EL (cell line): Measurements from ENCODE around the gene RPL28.
A peak's percentile ranks its signal among the peaks of the same experiment; 100 is the strongest.

ENCODE experiments used
- DNase-seq: peaks from one replicate; pipeline ENCODE4 v3.0.0-alpha.2; 2016

Gene RPL28

DNA sequence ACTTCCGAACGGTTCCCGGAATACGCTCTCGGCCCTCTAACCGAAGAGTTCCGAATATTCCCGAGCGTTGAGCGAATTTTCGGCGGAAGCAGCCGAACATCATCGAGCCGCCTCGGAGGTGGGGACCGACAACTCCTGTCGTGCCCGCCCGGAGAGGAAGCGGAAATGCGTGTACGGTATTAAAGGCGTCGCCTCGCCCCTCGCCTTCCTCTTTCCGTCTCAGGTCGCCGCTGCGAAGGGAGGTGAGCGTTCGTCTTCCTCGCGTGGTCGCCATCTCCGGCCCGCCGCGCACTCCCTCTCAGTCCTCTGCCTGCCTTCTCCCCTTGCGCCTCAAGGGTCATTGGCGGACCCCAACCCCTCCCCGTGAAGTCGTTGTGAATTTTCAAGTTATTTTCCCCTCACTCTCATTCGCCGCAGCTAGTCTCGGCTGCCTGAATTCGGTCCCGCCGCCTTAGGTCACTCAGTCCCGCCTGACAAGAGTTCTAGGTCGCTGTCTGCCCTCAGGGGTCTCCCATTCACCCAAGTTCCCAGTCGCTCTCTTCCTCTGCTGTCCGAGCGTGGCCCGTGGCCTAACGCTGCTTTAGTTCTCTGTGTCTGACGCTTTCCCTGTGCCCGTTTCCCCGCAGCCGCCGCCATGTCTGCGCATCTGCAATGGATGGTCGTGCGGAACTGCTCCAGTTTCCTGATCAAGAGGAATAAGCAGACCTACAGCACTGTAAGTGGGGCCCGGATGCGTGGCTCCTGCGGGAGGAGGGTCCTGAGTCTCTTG, at the start of gene RPL28:
Gene RPL28, plus strand, starts transcription at position 209 of the 769 bp plus-strand sequence. Its CDS starts 426 bp downstream, at position 635.
- DNase-seq: peak; percentile 98

DNA sequence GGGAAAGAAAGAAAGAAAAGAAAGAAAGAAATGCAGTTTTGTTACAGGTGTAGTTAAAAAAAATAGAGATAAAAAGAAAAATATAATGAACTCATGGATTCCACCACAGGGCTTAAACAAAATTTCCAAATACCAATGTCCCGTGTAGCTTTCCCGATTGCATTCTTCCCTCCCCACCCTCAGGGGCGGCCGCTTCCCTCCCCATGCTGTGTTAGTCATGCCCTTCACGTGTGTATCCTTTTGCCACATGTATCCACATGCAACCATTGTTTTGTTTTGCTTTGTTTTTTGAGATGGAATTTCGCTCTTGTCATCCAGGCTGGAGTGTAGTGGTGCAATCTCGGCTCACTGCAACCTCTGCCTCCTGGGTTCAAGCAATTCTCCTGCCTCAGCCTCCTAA, 49.6 kb upstream of the RPL28 start:
- DNase-seq: peak; percentile 49

DNA sequence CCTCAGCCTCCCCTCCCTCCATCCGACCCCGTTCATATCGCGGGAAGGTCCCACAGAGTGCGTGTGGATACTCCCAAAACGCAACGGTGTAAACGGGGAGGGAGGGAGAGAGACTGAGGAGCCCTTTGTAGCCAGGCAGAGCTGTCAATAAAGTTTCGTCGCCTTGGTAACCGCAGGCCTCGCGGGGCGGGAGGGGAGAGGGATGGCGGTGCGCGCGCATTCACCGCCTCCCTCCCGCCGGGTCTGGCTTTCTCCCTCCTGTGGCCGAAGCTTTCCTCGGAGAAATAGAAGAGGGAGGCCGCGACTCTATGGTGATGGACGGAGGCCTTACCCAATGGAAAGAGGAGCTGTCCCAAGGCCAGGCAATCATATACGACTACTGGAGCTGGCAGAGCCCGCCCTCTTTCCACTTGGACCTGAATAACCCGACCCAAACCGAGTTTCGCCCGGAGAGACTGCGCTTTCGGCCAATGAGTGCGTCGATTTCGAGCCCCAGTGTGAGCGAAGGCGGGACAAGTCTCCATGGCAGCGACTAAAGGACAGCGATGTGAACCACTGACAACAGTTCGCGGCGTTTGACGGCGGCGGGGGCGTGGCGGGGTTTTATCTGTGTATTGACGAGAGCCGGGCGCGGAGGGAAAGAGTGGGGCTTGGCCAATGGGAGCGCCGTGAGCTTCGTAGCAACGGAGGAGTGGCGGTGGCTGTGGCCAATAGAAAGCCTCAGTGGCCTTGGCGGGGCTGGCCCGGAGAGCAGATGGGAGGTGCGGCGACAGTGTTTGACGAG, 46.4 kb upstream of the RPL28 start, which contains the start of gene KMT5C:
Gene KMT5C, plus strand, starts transcription at position 772 of the 784 bp plus-strand sequence. CDS start 2,061 bp downstream, outside the sequence.
- DNase-seq: peak; percentile 100

DNA sequence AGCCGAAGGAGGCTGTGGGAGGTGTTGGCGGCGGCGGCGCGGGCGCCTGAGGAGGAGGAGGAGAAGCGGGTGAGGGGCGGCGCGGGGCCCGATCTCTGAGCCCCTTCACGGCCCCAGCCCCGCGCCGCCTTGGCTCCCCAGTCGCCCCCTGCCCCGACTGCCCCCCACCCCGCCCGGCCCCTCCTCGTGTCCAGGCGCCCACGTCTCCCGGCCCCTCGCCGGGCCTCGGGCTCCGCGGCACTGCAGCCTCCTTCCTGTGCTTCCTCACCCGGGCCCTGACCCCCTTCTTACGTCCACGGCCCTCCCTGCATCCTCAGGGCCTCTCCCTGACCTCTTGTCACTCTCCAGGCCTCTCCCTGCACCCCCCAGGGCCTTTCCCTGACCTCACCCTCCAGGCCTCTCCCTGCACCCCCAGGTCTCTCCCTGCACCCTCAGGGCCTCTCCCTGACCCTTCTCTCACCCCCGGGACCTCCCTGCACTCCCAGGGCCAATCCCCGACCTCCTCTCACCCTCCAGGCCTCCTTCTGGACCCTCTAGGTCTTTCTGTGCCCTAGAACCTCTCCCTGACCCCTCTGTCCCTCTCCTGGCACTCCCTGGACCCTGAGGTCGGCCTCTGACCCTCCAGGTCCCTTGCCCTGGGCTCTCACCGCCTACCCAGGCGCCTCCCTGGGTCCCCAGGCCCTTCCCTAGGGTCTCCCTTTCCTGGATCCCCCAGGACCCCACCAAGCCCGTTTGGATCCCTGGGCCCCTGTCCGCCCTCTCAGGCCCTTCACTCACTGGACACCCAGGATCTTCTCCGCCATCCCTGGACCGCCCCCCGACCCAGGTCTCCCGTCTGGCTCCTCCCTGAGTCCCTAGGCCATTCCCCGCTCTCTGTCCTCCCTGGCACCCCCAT, 45.6 kb upstream of the RPL28 start:
- DNase-seq: no peak

DNA sequence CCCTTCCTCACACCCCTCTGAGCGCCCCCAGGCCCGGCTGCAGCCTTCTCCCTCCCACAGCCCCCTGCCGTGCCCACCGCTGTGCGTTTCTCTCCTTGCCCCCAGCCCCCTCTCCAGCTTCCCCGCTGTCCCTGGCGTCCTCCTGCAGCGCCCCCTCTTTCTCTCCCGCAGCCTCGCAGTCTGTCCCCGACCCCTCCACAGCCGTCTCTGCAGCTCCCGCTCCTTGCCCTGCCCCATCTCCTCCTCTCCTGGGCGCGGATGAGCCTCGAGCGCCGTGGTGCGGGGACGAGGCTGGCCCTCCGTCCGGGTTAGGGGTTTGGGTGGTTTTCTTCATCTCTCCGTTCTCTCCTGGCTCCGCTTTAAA, 45.0 kb upstream of the RPL28 start:
- no peak for DNase-seq

DNA sequence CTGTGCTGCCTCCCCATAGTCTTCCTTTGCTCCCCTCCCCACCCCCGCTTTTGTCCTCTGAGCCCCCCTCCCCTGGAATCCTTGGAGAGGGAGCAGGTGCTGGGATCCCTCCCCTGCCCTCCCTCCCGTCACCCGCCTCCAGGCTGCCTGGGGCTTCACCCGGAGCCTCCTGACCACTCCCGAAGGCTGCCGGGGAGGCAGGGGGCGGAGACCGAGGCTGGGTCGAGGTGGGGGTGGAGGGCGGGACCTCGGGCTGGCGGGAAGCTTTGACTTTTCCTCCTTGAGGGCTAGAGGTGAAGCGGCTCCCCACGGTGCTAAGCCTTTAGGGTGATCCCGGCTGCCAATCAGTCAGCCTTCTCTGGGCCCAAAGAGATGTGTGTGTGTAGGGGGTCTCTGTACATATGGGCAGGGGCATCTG, 44.6 kb upstream of the RPL28 start:
- DNase-seq: peak; percentile 69

DNA sequence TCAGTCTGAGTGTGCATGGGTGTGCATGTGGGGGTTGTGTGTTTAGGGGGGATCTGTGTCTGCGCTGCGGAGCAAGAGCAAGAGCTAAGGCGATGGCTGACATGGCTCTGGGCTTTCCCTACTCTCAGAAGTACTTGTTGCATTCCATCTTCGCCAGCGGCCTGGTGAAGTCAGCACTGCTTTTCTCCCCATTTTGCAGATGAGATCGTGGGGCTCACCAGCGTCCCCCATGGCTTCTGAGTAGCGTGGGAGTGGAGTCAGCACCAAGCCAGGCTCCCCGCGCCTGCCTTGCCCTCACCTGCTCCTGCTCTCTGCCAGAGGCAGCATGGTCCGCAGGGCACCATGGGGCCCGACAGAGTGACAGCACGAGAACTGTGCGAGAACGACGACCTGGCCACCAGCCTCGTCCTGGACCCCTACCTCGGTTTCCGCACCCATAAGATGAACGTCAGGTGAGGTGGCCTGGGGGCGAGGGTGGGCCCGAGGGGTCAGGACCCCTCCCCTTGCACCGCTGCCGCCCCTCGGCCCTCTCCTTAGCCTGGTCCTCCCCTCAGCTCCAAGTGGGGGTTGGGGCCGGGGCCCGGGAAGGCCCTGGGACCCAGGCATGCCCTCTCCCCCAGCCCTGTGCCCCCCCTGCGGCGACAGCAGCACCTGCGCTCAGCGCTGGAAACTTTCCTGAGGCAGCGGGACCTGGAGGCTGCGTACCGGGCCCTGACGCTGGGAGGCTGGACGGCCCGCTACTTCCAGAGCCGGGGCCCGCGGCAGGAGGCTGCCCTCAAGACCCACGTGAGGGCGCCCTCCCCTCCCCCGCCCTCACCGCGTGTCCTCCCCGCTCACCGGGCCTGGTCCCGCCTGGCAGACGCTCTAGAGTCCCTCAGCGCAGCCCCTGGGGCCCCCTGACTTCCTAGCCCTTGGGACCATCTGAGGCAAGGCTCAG, 43.9 kb upstream of the RPL28 start:
- DNase-seq: no peak

DNA sequence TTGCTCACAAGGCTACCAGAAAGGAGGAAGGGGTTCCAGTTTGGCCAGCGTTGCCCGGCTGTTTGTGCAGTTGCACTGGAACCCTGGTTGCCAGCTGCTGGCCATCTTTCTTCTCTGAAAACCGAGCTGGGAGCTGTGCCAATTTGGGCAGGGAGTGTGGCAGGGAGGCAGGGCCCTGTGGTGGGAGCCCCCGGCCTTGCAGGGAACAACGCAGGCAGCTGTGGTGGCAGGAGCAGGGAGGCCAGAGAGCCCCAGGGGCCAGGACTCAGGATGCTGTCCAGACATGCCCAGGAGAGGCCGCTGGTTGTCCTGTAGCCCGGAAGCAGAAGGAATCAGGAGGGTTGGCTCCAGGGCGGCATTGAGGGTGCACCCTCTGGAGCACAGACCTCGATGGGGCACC, 41.3 kb upstream of the RPL28 start:
- peak; percentile 46 for DNase-seq

DNA sequence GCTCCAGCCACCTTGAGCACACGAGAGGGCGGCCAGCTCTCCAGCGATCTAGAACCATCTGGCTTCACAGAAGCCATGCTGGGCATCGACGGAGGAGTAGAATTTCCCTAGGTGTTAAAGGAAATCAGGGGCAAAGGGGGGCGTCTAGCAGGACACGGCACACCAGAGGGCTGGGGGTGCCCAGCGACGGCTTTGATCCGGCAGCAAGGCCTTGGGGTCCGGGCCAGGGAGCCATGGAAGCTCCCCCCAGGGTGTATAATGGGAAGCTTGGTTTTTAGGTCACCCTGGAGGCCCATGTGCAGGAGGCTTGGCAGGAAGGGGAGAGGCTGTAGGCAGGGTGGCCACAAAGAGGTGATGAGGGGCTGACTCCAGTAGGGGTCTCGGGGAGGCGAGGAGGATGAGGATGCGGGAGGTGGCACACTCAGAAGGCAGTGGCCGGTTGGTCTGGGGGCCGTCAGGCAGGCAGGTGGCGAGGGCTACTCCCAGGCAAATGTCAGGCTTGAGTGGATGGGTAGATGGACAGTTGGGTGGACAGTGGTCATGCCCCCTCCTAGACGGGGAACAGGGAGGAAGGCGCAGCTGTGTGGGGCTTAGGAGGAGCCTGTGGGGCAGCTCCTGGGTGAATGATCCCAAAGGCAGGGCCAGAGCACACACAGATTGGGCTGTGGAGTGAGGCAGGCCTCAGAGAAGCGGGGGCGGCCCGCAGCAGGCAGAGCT, 40.5 kb upstream of the RPL28 start:
- DNase-seq: no peak

DNA sequence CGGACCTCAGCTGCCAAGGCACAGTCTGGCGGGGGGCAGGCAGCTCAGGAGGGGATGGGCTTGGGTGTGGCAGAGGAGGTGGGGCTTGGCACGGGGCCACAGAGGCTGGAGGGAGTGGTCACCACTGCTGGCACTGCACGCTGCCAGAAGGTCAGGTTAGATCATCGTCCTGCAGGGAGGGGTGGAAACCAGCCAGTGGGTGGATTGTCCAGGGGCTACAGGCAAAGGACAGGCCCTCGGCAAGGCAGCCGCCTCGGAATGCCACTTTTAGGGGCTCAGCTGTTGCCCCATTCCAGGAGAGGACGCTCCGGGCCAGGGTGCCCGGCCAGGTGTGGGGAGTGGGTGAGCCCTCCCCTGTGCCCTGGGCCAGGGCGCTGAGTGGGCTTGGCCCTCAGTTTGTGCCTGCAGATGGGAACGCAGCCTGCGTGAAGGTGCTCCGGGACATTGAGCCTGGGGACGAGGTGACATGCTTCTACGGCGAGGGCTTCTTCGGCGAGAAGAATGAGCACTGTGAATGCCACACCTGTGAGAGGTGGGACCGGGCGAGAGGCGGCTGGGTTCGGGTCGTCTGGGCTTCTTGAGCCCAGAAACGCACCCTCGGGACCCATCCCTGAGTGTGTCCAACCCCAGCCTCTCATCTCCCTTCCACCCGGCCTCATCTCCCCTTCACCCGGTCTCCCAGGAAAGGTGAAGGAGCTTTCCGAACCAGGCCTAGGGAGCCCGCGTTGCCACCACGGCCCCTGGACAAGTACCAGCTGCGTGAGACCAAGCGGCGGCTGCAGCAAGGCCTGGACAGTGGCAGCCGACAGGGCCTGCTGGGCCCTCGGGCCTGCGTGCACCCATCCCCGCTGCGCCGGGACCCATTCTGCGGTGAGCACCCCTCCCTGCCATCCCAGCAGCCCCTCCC, 39.7 kb upstream of the RPL28 start:
- peak; percentile 30 for DNase-seq

DNA sequence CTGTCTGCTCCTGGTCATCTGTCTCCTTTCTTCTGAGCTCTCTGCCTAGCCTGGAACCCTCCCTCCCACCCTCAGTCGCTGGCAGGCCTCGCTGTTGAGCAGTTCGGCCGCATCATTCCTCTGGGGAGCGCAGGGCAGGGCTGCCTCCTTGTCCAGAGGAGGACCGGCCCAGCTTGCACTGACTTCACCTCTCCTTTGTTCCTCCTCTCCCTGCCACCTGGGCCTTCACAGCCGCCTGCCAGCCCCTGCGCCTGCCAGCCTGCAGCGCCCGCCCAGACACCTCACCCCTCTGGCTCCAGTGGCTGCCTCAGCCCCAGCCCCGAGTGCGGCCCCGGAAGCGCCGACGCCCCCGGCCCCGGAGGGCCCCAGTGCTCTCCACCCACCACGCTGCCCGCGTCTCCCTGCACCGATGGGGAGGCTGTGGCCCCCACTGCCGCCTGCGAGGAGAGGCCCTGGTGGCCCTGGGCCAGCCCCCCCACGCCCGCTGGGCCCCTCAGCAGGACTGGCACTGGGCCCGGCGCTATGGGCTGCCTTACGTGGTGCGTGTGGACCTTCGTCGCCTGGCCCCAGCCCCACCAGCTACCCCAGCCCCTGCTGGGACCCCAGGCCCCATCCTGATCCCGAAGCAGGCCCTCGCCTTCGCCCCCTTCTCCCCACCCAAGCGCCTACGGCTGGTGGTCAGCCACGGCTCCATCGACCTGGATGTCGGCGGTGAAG, 38.8 kb upstream of the RPL28 start:
- no peak for DNase-seq

DNA sequence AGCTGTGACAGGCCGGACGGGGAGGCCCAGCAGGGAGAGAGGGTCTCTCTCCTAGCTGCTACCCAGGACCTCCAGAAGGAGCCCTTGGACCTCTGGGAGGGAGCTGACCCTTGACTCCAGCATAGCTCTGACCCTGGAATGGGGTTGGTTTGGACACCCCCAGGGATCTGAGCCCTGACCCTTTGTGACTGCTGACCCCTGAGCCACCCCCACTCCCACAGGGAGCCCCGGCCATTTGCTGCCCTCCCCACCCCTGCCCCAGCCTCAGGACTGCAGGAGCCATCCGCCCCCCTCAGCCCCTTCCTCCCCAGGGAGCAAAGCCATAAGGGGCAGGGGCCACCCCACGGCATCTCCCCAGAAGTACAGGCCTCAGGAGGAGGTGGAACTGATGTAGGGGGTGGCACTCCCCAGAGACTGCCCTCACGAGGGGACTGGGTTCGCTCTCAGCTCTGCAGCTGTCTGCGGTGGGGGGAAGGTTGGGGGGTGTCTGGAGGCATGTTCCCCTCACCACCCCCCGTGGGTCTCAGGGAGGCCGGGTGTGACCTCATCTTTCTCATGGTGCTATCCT, 38.2 kb upstream of the RPL28 start:
- DNase-seq: no peak

DNA sequence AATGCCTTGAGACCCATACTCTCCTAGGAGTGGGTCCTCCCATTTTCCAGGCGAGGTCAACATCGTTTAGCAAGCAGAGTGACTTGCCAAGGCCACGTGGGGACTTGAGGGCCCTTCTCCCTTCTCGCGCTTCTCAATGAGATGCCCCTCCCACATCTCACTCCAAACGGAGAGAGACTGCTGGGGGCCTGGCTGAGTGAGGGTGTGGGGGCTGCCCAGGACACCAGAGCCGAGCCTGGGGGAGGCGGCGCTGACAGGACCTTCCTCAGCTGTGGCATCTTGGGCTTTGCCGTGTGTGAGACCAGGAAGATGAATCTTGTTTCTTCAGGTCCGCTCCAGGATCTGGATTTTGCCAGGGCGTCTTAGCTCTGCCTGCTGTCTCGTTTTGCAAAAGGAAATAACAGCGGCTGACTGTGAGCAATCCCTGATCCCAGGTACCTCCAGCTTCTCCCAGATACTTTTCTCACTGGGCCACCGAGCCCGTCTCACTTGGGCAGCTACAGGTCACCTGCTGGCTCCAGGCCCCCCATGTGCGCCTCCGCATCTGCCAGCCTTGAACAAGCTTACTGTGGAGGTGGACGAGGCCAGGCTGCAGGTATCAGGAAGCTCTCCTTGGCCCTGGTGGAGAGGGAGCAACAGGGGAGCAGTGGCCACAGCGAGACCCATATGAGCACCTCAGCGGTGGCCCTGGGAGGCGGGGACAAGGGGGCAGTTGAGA, 37.3 kb upstream of the RPL28 start:
- no peak for DNase-seq

DNA sequence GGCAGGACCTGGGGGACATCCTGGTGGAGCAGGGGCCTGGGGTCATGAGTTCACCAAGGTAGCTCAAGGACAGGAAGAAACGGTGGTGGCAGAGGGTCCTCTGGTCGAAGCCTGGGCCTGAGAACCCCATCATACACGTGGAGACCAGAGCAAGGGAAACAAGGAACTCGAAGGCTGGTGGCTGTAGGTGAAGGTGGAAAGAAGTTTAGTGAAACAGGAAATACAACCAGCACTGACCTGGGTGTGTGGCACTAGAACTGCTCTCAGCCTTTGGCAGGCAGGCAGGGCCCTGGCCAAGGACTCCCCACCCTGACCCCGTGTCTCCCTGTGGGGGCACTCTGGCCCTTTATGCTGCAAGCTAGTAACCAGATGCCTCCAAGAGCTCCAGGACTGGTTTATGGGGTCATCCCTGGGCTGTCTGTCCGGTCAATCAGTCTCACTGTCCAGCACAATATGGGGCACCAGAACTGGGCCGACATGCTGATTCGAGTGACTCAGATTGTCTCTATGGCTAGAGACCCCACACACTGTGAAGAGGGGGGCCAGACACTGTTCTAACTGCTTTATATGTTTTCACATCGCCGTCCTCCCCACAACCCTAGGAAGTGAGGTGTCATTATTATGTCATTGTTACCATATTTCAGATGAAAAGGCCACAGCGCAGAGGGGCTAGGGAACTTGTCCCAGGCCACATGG, 35.0 kb upstream of the RPL28 start:
- DNase-seq: no peak

DNA sequence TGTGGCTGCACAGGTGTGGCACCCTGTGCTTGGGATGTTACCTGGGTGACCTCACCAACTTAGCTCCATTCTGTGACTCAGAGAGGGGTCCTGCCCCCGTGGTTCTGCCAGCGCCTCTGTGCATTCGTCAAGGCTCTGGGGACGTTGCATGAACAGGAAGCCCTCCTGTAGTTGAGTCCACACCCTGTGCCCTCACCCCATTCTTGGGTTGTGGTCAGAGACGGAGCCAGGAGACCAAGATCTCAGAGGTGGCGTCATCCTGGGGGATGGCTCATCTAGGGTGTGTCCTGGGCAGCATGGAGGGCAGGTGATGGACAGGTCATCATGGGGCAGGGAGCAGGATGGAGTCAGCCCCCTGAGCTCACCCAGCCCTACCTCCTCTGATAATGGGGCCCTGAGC, 33.7 kb upstream of the RPL28 start:
- no peak for DNase-seq

DNA sequence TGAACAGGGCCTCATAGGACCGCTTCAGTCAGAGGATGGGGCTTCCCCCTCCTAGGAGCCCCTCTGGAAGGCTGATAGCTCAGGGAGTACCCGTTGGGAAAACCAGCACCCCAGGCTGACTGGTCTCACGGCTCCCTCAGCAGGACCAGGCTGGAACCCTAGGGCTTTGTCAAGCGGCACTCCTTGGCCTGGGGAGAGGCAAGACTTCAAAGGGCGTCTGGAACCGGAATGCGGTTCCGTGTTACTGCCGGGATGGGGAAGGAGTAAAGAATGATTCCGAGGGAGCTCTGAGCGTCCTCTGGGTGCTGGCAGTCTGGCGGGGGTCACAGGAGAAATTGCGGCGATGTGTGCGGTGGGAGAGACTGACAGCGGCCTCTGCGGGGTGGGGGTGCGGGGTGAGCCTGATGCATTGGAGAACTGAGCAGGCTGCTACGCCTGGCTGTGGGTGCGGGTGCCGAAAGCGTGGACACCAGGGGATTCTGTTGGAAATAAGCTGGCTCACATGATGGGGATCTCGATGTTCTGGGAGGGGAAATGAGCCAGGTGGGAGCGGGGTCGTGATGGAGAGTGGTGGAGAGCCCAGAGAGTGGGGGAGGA, 33.1 kb upstream of the RPL28 start:
- DNase-seq: no peak

DNA sequence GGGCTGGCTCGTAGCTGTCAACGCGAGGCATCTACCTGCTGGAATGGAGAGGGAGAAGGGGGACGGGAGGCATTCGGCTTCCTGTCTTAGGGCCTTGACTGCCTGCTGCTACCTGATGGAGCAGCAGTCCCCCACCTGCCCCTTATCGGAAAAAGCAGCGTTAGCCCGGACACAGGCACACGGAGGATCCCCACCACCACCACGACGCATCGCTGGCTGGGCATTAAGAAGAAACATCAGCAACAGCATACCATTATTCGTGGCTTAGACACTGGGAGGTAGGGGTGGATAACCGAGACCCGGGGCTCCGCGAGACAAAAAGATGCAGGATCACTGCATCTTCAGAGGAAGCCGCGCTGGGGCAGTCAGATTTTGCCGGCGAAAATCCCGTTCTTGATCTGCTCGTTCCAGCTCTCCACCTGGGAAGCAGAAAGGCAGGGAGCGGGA, 32.4 kb upstream of the RPL28 start:
- no peak for DNase-seq
